ENCODE measurements around the gene ROBO4.
A peak's percentile ranks its signal among the peaks of the same experiment; 100 is the strongest.

ROBO4 gene

DNA sequence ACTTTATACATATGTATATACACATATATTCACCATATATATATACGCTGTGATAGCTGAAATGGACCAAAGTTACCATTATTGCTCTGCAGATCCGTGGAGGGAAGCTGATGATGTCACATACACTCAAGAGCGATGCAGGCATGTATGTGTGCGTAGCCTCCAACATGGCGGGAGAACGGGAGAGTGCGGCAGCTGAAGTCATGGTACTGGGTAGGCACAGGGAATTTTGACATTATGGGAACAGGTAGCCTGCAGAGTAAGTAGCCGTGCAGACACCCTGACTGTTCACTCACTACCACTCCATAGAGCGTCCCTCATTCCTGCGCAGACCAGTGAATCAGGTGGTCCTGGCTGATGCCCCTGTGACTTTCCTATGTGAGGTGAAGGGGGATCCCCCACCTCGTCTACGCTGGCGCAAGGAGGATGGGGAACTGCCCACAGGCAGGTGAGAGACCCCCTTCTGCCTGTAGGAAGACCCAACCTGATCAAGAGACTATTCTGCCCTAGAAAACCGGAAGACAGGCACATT is 27.7 kb downstream of the ROBO4 start:
- no peak for DNase-seq

- no peak for DNase-seq
Observed at GRCh38 chr11:124869331-124869730, 28.3 kb downstream of the ROBO4 start.

GRCh38 chr11:124868331-124869274 is 29.1 kb downstream of the ROBO4 start:
- no peak for DNase-seq

- no peak for DNase-seq
Observed at GRCh38 chr11:124867700-124868099, 30.0 kb downstream of the ROBO4 start.

GRCh38 chr11:124865902-124866851 is 31.5 kb downstream of the ROBO4 start:
- DNase-seq: peak; percentile 55

DNA sequence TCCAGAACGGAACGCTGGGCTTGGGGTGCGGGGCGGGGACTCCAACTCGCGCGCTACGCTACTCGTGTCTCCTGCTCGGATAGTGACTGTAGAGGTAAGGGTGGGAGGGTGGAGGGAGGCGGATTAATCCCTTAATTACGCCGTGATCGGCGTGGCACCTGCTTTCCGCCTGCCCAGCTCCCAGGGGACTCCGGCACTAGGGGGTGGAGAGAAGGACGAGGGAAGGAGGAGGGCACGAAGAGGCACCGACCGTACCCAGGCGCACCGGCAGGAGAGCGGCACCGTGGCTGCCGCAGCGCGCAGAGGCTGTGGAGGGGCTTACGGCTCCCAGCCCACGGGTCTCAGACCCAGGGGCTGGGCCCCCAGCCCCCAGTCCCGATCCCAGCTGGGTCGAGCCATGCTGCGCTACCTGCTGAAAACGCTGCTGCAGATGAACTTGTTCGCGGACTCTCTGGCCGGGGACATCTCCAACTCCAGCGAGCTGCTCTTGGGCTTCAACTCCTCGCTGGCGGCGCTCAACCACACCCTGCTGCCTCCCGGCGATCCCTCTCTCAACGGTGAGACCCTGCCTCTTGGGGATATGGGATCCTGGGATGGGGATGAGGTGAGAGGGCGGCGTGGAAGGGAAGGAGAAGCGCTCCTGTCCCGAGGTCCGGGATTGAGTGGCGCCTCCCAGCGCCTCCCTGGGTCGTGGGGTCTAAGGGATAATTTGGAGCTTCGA is 32.3 kb downstream of the ROBO4 start, which contains the start of gene ROBO3:
TSS of gene ROBO3 (plus strand) at position 252 of the 721 bp plus-strand sequence. CDS start at position 398, 146 bp downstream.
- DNase-seq: no peak

DNA sequence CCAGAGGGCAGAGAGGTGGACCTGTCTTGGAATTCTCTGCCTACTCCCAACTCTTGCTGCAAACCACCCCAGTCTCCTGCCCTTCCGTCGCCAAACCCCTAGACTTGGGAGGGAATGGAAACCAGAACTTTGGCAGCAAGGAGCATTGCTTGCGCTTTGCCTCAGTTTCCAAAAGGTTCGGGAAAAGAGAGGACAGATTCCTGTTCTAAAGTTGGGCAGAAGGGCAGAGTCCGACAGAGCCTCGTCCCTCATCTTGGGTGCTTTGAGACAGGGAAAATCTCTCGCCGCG is 32.8 kb downstream of the ROBO4 start:
- no peak for DNase-seq

DNA sequence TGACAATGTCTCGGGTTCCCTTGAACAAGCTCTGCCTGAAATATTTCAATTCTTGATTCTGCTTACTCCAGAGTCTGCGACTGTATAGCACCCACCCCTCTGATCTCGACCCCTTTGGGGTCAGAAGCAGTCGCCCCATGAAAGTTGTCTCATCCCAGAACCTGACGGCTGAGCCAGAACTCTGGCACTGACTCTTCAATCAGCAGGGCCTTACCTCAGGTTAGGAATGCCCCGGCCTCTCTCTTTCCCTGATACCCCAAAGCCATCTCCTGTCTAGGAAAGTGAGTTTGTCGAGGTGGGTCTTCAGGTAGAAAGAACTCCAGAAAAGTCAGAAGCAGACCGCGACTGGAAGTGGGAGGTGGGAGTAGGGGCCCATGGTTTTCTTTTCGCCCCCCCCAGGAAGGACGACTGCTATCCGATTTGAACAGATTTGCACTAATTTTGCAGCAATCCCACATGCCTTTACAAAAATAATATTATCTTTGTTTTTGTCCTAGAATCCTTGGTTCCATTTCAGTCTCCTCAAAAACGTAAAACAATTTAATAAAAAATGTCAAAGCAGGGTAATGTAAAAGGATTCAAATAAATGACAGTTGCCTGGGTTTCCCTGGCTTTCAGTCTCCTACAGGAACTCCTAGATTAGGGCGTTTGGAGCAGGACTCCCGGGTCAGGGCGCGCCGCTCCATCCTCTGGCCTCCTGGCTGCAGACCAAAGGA is 33.3 kb downstream of the ROBO4 start:
- no peak for DNase-seq

DNA sequence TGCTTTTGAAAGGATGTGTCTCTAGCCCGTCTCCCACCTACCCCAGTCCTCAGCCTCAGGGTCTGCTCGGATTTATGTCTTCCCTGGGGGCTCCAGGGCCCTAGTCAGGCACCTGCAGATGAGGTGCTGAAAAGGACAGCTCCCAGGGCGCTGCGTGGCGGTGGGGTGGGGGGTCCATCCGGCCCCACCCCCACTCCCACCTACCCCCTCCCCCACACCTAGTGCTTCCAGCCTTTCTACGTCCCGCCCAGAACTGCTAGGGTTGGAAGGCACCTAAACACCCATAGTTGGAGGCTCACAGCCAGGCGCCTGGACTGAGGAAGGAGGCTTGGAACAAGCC is 33.9 kb downstream of the ROBO4 start:
- no peak for DNase-seq

DNA sequence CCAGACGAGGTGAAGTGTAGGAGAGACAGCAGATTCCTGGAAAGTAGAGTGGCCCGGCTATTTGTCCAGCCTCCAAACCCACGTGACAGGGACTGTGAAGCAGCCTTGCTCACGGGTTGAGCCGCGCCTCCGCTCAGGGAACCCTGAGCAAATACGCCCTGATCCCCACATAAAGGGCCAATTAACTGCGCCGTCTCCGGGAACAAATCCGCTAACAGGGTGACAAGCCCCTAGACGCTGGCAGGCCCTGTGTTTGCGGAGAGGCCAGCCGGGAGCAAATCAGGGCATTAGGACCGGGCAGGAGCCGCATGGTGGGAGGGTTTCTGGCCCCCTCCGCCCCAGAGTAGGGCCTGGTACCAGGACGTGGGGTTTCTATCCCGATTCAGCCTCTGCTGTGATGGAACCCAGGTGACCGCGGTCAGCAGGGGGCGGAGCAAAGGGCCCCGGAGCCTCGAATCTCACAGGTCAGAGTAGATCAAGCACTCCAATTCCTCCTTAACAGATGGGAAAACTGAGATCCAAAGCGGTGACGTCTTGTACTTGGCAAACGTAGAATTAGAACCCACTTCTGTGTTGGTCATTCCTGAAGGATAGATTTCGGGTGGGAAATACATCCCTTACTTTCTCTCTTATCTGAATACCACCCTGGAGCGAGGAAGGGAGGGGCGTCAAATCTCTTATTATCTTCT is 34.4 kb downstream of the ROBO4 start:
- no peak for DNase-seq

- DNase-seq: no peak
Observed at GRCh38 chr11:124861670-124862069, 36.0 kb downstream of the ROBO4 start.

DNA sequence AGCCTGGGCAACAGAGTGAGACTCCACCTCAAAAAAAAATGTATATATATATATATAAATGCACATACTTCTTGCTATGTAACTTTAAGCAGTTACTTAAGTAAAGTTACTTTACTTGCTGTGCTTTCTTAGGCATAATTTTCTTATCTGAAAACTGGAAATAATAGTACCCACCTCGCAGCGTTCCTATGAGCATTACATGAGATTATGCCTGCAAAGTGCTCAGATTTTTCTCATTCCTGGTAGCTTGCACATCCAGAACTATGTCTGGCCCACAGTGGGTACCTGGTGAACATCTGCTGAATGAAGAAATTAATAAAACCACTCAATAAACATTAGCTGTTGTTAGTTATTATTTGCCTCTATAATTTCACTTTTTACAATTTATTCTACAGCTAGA is 38.5 kb downstream of the ROBO4 start:
- DNase-seq: no peak

DNA sequence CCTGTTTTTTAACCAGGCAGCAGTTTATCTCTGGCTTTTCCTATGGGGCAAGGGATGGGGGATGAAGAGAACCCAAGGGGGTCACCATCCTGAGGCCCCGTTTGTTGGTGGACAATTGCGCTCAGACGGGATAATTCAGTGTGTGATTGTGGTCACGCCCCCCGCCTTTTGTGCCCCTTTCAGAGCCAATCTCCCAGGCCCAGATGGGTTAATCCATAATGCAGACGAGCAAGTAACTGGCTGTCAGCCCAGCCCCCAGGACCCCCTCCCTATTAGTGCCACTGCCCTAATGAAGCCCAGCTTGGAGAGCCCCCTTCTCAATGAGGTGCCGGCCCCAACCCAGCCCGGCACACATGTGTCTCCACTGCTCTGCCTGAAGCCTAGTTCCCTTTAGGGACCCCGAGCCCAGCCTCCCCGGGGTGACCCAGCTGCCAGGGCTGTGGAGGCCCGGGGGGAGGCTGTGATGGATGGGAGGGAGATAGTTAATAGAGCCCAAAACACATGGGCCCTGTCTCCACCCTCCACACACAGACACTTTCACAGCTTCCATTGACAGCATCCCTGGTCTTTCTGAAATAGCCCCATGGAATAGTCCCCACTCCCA is 51.5 kb downstream of the ROBO4 start:
- DNase-seq: no peak

DNA sequence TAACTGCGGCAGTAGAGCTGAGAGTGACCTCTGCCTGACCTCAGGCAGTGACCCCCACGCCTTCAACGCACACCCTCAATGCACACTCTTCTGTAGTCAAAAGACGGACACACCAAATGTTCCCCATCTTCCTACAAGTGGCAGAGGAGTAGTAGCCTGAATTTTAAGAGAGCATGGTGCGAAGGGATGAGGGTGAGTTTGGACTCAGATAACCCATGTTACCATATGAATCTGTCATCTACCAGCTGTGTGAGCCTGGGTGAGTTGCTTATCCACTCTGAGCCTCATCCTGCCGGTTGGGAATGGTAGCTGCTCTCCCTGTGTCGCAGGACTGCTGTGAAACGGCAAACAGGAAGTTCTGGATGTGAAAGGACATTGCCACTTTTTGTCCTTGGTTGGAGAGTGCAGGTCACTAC is 53.0 kb downstream of the ROBO4 start:
- no peak for DNase-seq

DNA sequence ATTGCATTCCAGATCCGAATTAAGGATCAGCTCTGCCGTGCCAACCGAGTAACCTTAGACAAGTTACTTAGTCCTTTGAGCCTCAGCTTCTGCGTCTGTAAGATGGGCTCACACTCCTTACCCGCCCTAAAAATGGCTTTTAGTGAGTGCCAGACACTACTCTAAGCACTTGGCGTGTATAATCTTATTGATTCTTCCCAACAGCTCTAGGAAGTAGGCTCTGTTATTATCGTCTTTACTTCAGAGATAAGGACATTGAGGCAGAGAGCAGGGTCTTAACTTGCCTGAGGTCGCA is 54.1 kb downstream of the ROBO4 start:
- no peak for DNase-seq

GRCh38 chr11:124842305-124842704 is 55.4 kb downstream of the ROBO4 start:
- DNase-seq: no peak

GRCh38 chr11:124841840-124842239 is 55.8 kb downstream of the ROBO4 start:
- no peak for DNase-seq

DNA sequence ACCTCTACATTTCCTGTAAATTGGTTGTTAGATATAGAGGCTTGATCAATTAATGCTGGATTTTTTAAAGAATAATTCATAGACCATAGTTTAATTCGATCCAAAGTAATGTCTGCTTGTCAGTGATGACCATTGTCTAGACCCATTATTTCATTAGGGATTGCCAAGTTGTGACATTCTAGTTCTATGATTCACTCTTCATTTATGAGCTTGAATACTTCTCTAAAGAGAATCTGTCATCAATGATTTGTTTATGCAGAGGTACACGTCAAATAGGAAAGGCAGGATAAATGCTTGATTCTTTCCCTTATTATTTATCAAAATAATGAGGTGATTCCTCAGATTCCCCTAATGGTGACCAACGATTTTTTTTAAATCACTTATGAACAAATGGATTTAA is 56.5 kb downstream of the ROBO4 start:
- DNase-seq: no peak

DNA sequence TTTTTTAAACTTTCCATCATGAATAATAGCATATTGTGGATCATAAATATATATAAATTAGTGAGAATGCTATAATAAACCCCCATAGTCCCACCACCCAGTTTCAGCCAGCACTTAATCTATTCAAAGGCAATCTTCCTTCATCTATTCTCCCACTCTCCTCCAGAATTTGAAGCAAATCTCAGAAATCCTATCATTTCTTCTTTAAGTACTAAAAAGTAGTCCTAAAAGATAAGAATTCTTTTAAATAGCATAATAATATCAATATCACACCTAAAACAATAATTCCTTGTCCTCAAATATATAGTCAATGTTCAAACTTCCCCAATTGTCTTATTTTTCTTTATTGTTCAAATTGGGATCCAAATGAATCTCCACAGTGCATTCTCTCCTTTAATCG is 57.0 kb downstream of the ROBO4 start:
- no peak for DNase-seq

- no peak for DNase-seq
Observed at GRCh38 chr11:124839972-124840621, 57.6 kb downstream of the ROBO4 start.
